H1 (cell line): ENCODE measurements around the gene EVA1C. TPM values are rescaled to one million over a fixed set of nuclear protein-coding genes. Genes with fewer than 3 reads are reported as not detected.

Source experiments
- CBX5 ChIP-seq: fragments of 300-800, 300-1000 bp; sonication (generic); IDR thresholded peaks from 2 replicates; pipeline ENCODE4 v1.7.1; 2016; ENCODE audit warnings: antibody characterized with exemption, low read length, low read depth
- CBX8 ChIP-seq: fragments of 300-800, 300-1000 bp; sonication (generic); IDR thresholded peaks from 2 replicates; pipeline ENCODE4 v1.7.1; 2016; ENCODE audit warnings: low read depth, low read length, borderline replicate concordance
- CEBPB ChIP-seq: IDR thresholded peaks from 2 replicates; pipeline ENCODE4 v1.6.1; 2012; ENCODE audit warnings: low read depth, low read length
- CHD1 ChIP-seq: IDR thresholded peaks from 2 replicates; pipeline ENCODE4 v1.6.1; 2012; ENCODE audit warnings: low read depth, low read length, improper control_type of control experiment
- CHD7 ChIP-seq: fragments of 300-600 bp; sonication (generic); IDR thresholded peaks from 2 replicates; pipeline ENCODE4 v1.7.1; 2012; ENCODE audit warnings: low read length, moderate library complexity, mild to moderate bottlenecking, inconsistent platforms; ENCODE audit not compliant: insufficient replicate concordance
- CTCF ChIP-seq, 3 experiments: IDR thresholded peaks; 1 replicate in 2 of 3; 2 replicates in 1 of 3; pipeline versions ENCODE4 v1.5.1 to v1.6.1; 2011; ENCODE audit warnings: low read length in 3 of 3, mild to moderate bottlenecking in 3 of 3, inconsistent platforms in 2 of 3, low read depth in 1 of 3, moderate library complexity in 1 of 3; ENCODE audit not compliant: insufficient read depth in 1 of 3; ENCODE audit errors: control extremely low read depth in 1 of 3
- NRF1 ChIP-seq: IDR thresholded peaks from 2 replicates; pipeline ENCODE4 v1.6.1; 2011; ENCODE audit warnings: mild to moderate bottlenecking, low read depth, low read length, improper control_type of control experiment
- POU5F1 ChIP-seq: IDR thresholded peaks from 2 replicates; pipeline ENCODE4 v1.6.1; 2011; ENCODE audit warnings: low read depth, mild to moderate bottlenecking, low read length, moderate library complexity
- RFX5 ChIP-seq: IDR thresholded peaks from 2 replicates; pipeline ENCODE4 v1.6.1; 2011; ENCODE audit warnings: low read depth, low read length, improper control_type of control experiment, borderline replicate concordance
- SP2 ChIP-seq: IDR thresholded peaks from 2 replicates; pipeline ENCODE4 v1.6.1; 2012; ENCODE audit warnings: mild to moderate bottlenecking, low read length, inconsistent platforms
- SUZ12 ChIP-seq: fragments of 200-600 bp; sonication (generic); IDR thresholded peaks from 2 replicates; pipeline ENCODE4 v1.6.1; 2012; ENCODE audit warnings: mild to moderate bottlenecking, inconsistent platforms, low read length, moderate library complexity, mixed read lengths
- polyA plus RNA-seq, 7 experiments: library from polyadenylated mRNA; depleted of rRNA in 3 of 7; stranded (reverse) in 5 of 7; unstranded in 2 of 7; fragments of >200 nt in 5 of 7; fragments of 200-250 nt in 2 of 7; gene quantifications; 1 replicate in 5 of 7; 2 replicates in 1 of 7; 4 replicates in 1 of 7; pipeline versions ENCODE4 v1.2.1 to v1.2.3, GENCODE V29; 2011 to 2013; ENCODE audit warnings: missing spikeins in 2 of 7, mixed read lengths in 2 of 7
- total RNA-seq: library from RNA; stranded (reverse); fragmentation: NEBNext Ultra II Directional; extraction: Animal tissue kit (Norgen Biotek cat#: 25700); gene quantifications from 2 replicates; pipeline ENCODE4 v1.2.1, GENCODE V29; 2021

EVA1C gene
- total and polyA plus RNA-seq, 2 of the 8 experiments (the other 6 are each of a cell fraction or from before 2014, with no cell fraction given): 2.6 to 3.6 TPM

- TF ChIP-seq CHD7 (no peak), CTCF (IDR thresholded peaks at IDR 0.05; ENCODE audit: control extremely low read depth in 1 of 3, insufficient read depth in 1 of 3, low read depth in 1 of 3, low read length in 3 of 3) (no peak), CEBPB (no peak), CBX5 (no peak), SUZ12 (no peak), RFX5 (no peak), POU5F1 (no peak), CBX8 (no peak), SP2 (no peak), NRF1 (no peak), CHD1 (no peak)
Measured at GRCh38 chr21:32537569-32537881, 125.0 kb downstream of the EVA1C start (continued).
